ENCODE results near the gene TRPC1. TPM values are rescaled to one million over a fixed set of nuclear protein-coding genes. Genes with fewer than 3 reads are reported as not detected.
A peak's percentile ranks its signal among the peaks of the same experiment; 100 is the strongest.

TRPC1 gene
- polyA plus RNA-seq, 1 donor from 2014 or later: 37.2 TPM

DNA sequence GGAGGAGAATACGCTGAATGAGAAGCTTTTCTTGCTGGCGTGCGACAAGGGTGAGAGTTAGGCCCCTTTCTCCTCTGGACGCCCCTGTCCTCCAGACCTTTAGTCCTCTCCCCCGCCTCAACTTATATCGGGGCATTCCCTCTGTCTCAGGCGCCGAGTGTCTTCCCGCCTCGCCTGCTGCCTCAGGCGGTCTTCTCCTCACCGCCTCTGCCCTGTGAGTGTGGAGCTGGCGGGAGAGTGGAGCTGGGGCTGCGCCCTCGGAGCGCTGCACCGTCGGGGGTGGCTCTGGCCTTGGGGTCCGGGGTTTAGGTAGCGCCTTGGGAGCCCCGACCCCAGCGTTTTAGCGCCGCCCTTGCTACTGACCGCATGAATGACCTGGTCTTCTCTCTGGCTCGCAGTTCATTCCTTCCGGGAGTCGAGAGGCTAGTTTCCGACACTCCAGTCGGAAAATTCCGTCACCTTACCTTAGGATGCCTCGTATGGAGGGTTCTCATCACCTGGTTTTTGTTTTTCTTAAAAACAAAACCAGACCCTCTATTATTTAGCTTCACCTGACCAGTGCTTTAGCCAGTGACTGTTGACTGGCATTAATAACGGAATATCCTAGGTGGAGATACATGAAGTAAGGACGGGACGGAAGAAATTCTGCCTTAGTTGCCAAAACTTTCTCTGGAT, 985 bp downstream of the TRPC1 start:
- Histone ChIP-seq H3K9me3 (ENCODE audit: low read length) (no peaks in the 10 kb centered on the region), H3K27me3 (ENCODE audit: insufficient read depth, low read depth, low read length) (no peaks in the 10 kb centered on the region), H3K4me2 (ENCODE audit: low read length) (peak overlapping the region; percentile 69), H3K36me3 (ENCODE audit: insufficient read depth, low read length) (no peaks in the 10 kb centered on the region), H3F3A (ENCODE audit: insufficient read depth, low read length, poor library complexity, severe bottlenecking) (no peaks in the 10 kb centered on the region), H3K79me2 (replicated peaks; ENCODE audit: insufficient read depth, low read length) (peaks cover 32% of the 10 kb centered on the region), H3K9me2 (ENCODE audit: insufficient read depth, low read length) (no peaks in the 10 kb centered on the region), H4K20me1 (ENCODE audit: insufficient read depth) (no peaks in the 10 kb centered on the region), H3K27ac (ENCODE audit: low read length) (peak overlapping the region; percentile 93), H2AFZ (ENCODE audit: low read depth, low read length) (peak overlapping the region; percentile 70), H3K9ac (ENCODE audit: low read length) (peak overlapping the region; percentile 93), H3K4me3 (ENCODE audit: low read length) (peak overlapping the region; percentile 99)
- TF ChIP-seq POLR2AphosphoS5 (IDR thresholded peaks at IDR 0.05): peak; percentile 51
- TF ChIP-seq RAD21 (conservative IDR thresholded peaks at IDR 0.05): peak; percentile 27
- TF ChIP-seq, protein P1, sequence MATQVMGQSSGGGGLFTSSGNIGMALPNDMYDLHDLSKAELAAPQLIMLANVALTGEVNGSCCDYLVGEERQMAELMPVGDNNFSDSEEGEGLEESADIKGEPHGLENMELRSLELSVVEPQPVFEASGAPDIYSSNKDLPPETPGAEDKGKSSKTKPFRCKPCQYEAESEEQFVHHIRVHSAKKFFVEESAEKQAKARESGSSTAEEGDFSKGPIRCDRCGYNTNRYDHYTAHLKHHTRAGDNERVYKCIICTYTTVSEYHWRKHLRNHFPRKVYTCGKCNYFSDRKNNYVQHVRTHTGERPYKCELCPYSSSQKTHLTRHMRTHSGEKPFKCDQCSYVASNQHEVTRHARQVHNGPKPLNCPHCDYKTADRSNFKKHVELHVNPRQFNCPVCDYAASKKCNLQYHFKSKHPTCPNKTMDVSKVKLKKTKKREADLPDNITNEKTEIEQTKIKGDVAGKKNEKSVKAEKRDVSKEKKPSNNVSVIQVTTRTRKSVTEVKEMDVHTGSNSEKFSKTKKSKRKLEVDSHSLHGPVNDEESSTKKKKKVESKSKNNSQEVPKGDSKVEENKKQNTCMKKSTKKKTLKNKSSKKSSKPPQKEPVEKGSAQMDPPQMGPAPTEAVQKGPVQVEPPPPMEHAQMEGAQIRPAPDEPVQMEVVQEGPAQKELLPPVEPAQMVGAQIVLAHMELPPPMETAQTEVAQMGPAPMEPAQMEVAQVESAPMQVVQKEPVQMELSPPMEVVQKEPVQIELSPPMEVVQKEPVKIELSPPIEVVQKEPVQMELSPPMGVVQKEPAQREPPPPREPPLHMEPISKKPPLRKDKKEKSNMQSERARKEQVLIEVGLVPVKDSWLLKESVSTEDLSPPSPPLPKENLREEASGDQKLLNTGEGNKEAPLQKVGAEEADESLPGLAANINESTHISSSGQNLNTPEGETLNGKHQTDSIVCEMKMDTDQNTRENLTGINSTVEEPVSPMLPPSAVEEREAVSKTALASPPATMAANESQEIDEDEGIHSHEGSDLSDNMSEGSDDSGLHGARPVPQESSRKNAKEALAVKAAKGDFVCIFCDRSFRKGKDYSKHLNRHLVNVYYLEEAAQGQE (IDR thresholded peaks at IDR 0.05; ENCODE audit: borderline replicate concordance): peak; percentile 15
- TF ChIP-seq SMC3 (conservative IDR thresholded peaks at IDR 0.05; ENCODE audit: poor library complexity): peak; percentile 11
- no peak for TF ChIP-seq TAF1 (IDR thresholded peaks at IDR 0.05; ENCODE audit: low read depth)
- TF ChIP-seq, protein P2, sequence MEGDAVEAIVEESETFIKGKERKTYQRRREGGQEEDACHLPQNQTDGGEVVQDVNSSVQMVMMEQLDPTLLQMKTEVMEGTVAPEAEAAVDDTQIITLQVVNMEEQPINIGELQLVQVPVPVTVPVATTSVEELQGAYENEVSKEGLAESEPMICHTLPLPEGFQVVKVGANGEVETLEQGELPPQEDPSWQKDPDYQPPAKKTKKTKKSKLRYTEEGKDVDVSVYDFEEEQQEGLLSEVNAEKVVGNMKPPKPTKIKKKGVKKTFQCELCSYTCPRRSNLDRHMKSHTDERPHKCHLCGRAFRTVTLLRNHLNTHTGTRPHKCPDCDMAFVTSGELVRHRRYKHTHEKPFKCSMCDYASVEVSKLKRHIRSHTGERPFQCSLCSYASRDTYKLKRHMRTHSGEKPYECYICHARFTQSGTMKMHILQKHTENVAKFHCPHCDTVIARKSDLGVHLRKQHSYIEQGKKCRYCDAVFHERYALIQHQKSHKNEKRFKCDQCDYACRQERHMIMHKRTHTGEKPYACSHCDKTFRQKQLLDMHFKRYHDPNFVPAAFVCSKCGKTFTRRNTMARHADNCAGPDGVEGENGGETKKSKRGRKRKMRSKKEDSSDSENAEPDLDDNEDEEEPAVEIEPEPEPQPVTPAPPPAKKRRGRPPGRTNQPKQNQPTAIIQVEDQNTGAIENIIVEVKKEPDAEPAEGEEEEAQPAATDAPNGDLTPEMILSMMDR (IDR thresholded peaks at IDR 0.05; ENCODE audit: poor library complexity, severe bottlenecking): peak; percentile 39

DNA sequence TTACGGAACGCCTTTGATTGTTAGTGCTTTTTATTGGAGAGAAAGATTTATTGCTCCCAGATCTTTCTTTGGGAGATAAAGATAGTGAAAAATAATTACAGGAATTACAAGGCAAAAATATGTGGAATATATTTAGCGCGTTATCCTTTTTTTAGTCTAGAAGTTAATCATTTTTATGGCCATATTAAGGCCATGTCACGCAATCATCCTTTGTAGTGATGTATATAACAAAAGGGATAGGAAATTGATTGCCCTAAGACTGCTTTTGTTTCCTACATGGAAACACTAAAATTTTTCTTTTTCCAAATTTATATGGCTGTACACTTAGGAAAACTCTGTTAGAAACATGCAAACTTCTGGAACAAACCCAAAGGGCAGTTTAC, 1.5 kb downstream of the TRPC1 start:
- Histone ChIP-seq H3K27me3 (ENCODE audit: insufficient read depth, low read depth, low read length) (no peaks in the 10 kb centered on the region), H2AFZ (ENCODE audit: low read depth, low read length) (peak overlapping the region; percentile 70), H3K27ac (ENCODE audit: low read length) (peak overlapping the region; percentile 93), H3K9me3 (ENCODE audit: low read length) (no peaks in the 10 kb centered on the region), H3F3A (ENCODE audit: insufficient read depth, low read length, poor library complexity, severe bottlenecking) (no peaks in the 10 kb centered on the region), H3K79me2 (replicated peaks; ENCODE audit: insufficient read depth, low read length) (peaks cover 32% of the 10 kb centered on the region), H3K9ac (ENCODE audit: low read length) (peak overlapping the region; percentile 93), H4K20me1 (ENCODE audit: insufficient read depth) (no peaks in the 10 kb centered on the region), H3K36me3 (ENCODE audit: insufficient read depth, low read length) (no peaks in the 10 kb centered on the region), H3K9me2 (ENCODE audit: insufficient read depth, low read length) (no peaks in the 10 kb centered on the region), H3K4me2 (ENCODE audit: low read length) (peak overlapping the region; percentile 69), H3K4me3 (ENCODE audit: low read length) (peak overlapping the region; percentile 99)
- TF ChIP-seq, protein P1 (IDR thresholded peaks at IDR 0.05; ENCODE audit: borderline replicate concordance): no peak
- TF ChIP-seq, protein P2 (IDR thresholded peaks at IDR 0.05; ENCODE audit: poor library complexity, severe bottlenecking): no peak
- TF ChIP-seq EZH2 (IDR thresholded peaks at IDR 0.05; ENCODE audit: borderline replicate concordance, insufficient read depth, low read length, poor library complexity, severe bottlenecking): no peak

All from neural cell (in vitro differentiated cells).